Measurements from ENCODE around the gene MBP.
"Not testable (repeated sequence)": the region's sequence is repeated elsewhere in the genome, so short reads cannot be mapped to it uniquely, and the experiment has no call there.

Gene MBP

DNA sequence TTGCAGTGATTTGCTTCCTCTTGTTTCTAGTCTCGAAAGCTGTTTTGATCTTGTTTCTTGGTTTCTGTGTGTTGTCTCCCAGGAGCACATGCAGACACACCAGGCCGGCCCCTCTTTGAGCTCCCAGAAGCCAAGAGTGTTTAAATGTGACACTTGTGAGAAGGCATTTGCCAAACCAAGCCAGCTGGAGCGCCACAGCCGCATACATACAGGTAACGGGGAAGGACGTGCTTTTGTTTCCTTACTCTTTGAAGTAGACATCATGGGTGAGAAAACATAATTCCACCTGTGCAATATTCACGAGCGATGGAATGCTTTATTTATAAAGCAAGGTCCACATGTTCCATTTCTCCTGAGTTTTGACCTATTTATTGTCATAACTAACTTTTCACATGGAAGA is 173.0 kb downstream of the MBP start:
- no peak for DNase-seq

DNA sequence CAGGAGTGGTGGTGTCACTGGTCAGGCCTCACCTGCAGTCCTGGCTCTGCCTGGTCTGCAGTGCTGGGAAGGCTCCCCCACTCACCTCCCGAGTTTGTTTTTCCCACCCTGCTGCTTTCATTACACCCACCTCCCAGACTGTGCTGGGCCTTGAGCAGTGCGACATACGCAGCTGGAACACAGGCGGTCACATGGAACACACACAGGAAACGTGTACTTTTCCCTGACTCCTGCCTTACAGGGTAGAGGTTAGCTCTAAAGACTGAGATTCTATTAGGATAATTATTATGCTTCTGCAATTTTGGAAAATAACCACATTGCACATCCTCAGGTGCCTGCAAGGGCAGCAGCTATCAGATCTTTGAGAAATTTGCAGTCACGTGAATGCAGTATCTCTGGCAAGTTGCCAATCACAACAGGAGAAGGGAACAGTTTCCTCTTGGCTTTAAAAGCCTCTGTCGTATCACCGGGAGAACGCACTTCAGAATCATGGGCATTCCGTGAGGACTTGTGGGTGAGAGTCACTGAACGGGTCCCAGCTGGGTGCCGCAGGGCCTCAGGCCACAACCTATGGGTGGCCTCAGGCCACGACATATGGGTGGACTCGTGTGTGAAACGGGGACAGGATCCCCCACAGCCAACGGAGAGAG is 173.8 kb downstream of the MBP start:
- DNase-seq = no peak

DNA sequence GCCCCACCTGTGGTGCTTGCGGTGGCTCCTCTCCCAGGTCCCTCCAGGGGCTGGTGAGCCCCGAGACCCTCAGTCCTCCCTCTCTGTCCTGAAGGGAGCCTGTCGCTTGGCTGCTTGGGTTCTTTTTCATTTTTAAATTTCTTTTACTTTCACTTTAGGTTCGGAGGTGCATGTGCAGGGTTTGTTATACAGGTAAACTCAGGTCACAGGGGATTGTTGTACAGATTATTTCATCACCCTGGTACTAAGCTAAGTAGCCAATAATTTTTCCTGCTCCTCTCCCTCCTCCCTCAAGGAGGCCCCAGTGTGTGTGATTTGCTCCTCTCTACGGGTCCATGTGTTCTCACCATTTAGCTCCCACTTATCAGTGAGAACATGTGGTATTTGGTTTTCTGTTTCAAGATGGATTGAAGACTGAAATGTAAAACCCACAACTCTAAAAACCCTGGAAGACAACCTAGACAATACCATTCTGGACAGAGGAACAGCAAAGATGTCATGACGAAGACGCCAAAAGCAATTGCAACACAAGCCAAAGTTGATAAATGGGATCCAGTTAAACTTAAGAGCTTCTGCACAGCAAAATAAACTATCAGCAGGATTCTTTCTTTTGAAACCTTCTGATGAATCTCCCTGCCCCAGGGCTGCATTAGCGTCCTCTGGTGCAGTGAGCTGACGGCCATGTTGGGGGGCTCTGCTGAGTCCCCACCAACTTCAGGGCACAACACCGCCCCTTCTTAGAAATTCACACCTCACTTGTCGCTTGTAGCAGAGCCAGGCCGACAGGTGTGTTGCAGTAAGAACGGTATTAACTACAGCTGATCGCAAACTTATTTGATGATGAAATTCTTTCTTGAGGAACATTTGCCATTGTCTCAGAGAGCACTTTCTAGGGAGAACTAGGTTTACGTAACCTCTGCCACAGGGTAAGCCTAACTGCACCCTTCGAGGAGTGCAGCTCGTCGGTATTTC is 174.9 kb downstream of the MBP start:
- no peak for DNase-seq

DNA sequence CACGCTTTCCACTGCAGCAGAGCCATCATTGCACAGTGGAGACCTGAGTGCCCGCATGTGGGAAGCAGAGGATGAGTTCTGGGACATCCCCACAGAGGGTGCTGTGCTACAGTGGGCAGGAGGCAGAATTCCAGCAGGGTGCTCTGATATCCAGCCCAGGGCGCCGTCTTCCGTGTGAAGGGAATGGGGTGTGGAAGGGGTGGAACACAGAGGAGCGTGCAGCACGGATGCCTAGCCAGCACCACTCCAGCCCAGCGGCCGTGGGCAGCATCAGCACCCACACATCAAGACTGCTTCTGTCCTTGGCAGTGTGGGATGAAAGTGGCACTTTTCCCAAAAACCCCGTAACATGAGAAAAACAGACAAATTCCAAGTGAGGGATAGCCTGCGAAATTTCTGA is 175.9 kb downstream of the MBP start:
- DNase-seq = no peak

DNA sequence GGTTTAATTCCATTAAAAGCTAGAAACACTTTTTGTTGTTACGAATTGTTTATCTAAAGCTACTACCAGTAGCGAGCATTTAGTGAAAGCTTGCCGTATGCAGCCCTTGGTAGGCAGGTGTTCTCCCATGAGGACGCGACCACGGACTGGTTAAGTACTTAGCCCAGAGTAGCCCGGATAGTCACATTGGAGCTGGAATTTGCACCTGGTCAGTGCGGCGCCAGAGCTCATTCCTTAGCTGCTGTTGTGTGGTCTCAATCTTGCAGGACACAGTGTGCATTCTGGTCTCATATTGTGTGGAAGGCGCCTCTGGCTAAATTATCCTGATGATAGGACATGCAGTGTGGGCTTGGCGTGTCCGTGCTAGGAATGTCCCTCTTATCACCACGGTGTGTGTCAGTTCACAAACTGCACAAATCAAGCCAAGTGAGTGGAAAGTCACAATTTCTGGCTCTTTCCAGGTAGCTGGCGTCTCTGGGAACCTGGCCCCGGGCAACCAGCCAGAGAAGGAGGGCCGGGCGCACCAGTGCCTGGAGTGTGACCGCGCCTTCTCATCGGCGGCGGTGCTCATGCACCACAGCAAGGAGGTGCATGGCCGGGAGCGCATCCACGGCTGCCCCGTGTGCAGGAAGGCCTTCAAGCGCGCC is 176.9 kb downstream of the MBP start:
- DNase-seq = no peak

DNA sequence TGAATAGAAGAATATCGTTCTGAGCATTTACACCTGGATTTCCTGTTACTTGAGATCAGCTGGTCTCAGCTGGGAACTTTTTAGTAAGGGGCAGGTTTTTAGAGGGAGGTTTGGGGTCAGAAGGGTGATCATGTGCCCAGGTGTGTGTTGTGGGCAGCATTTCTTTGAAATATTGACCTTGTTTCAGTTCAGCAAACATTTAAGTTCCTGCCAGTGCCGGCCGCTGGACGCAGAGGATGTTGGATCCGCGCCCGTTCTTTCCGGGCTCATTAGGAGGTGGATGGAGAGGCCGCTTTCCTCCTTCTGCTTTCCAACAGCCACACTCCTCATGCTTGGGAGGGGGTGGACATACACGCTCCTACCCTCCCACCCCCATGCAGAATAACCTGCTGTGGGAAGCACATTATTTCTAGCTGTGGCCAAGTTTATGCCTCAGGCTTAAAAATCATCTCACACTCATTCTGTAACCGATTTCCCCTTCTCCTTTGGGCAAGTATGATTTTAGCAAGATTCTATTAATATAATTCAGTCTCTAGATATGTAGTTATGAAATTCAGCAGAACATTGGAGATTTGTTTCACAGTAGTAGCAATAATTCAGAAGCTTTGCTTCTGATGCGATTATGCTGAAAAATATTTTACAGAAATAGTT is 178.9 kb downstream of the MBP start:
- DNase-seq = peak; percentile 78

DNA sequence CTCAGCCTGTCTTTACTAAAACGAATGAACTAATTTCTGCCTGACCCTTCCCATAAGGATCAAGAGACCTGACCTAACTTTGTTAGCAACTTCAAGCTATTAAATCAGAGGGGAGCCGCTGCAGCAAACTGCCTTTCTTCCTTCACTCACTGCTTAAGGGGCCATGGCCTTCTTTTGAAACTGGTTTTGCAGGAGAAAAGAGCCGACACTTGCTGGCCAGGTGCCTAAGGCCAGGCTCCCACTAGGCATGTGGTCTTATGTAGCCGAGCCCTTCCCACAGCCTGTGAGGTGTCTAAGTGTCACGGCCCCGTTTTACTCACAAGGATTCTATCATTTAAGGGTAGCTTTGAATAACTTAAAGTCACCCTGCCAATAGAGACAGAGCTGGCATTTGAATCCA is 179.4 kb downstream of the MBP start:
- DNase-seq = no peak

DNA sequence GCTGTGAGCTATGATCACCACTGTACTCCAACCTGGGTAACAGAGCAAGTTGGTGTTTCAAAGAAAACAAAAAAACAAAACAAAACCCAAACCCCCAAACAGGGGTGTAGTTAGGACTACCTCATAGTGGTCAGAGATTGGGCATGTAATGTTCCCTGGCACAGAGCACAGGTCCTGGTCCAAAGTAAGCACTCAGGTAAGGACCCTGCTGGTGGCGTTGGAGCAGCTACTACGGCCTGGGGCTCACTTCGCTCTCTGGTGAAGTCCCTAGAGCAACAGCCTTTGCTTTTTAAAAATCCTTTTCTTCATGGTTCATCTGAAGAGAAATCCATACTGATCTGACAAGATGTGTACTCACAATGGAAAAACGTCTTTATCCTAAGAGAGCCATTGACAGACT is 179.8 kb downstream of the MBP start:
- DNase-seq = no peak

DNA sequence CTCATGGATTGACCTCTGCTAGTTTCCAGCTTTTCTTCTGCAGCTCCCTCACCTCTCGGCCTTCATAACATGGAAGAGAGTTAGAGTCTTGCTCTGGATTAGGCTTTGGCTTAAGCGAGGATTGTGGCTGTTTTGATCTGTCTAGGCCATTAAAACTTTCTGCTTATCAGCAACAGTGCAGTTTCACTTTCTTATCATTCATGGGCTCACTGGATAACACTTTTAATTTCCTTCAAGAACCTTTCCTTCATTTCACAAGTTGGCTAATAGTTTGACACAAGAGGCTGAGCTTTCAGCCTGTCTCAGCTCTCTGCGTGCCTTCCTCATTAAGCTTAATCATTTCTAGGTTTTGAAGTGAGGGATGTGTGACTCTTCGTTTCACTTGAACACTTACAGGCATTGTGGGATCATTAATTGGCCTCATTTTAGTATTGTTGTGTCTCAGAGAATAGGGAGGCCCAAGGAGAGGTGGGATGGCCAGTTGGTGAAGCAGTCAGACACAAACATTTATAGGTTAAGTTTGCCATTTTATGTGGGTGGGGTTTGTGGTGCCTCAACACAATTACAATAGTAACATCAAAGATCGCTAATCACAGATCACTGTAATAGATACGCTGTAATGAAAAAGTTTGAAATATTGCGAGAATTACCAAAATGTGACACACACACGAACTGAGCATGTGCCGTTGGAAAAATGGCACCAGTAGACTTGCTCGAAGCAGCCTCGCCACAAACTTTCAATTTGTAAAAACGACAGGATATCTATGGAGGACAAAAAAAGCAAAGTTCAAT is 180.9 kb downstream of the MBP start:
- no peak for DNase-seq

DNA sequence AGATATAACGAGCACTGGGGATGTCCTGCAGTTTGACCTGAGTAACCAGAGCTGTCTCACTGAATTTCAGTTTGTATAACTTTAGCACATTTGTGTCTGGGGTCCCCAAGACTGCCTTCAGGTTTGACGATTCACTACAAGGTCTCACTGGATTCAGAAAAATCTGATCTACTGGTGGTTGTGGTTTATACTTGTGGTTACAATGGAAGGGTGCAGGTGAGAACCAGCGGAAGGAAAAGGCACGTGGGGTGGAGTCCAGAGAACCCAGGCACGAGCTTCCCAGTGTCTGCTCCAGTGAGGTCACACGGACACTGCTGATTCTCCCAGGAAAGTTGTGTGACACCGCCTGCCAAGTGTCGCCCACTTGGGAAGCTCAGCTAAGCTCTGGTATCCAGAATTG is 184.2 kb downstream of the MBP start:
- DNase-seq = no peak

DNA sequence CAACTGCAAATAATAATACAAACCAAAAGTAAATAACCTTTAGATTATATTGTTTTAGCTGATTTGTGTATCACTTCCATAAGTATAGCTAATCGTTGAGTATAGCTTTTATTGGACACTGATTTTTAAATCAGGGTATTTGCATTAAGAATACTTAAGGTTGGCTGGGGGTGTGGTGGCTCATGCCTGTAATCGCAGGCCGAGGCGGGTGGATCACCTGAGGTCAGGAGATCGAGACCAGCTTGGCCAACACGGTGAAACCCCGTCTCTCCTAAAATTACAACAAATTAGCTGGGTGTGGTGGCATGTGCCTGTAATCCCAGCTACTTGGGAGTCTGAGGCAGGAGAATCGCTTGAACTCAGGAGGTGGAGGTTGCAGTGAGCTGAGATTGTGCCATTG is 188.2 kb downstream of the MBP start:
- not testable (repeated sequence) for DNase-seq

DNA sequence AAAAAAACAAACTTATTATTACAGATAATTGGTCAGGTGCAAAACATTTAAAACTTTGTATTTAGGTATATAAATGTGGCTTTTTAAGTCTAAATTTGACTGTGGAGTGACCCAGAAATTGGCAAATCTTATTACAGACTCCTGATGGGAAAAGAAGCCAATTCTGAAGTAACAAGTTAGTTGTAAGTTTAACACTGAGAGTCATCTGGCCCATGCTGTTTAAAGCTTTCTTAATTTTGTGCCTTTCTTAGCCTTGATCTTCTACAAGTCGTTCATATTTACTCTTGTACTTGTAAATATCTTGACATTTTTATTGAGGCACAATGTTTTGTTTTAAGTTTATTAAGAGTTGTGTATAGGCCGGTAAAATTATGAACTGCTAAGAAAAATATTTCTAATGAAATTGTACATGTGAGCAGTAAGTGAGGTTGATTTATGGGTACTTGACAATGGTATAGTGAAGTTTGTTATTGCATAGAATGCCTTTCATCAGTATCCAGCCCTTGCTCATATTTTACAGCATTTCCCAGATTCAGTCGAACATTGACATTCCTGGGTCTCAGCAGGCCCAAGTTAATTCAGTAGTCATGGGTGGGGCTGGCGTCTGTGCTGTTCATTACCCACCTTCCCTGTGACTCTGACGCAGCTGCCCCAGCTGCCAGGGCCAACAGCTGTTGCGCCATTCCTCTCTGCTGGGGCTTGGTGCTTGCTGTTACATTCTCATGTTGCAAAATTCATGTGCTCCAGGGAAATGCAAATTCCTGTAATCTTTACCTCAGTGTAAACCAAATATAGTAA is 188.8 kb downstream of the MBP start:
- DNase-seq = no peak

DNA sequence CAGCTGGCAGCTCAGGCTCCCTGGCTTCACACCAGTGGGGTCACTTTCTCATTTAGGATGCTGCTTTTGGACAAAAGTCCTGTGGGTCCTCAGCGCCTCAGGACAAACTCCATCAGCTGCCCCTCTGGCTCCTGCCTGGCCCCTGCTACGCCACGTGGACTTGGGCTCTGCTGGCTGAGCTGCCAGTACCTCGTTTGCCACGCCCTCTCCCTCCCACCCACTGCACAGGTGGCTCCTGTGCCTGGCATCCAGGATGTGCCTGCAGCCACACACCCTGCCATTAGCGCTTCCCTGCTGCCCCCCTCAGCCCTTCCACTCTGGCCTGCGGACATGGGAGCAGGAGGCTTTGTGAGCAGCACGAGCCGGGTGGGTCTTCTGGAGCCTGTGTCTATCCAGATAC is 191.3 kb downstream of the MBP start:
- no peak for DNase-seq

DNA sequence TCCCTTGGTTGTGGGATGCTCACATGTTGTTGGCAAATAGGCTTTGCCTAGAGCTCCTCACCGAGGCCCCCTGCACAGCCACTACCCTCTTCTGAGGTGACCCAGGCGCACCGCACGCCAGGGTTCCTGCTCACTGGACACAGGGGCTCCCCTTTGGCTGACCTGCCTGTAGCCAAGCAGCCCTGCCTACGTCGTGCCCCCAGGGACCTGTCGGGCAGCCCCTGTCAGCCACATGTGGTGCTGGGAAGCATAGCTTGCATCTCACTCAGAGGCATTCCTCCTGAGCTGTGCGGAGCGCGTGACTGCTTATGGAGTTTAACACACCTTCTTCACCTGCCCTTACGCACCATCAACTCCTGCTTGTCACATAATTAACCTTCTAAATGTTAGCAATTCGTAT is 194.0 kb downstream of the MBP start:
- no peak for DNase-seq

DNA sequence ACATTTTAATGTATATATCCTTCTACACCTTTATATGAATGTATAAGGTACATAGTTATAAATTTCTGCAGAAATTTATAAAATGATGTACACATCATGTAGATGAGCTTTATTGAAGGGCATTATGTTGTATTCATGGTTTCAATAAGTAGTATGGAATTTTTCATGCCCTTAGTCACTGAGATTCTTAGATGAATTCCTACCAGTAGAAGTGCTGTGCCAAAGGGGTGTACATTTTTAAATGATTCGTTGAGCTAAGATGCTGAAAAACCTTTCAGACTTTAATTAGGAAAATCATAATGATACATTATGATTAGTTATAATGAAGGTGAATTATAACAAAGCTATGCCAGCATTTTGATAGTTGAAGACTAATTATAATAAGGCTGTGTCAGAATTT is 195.0 kb downstream of the MBP start:
- no peak for DNase-seq

DNA sequence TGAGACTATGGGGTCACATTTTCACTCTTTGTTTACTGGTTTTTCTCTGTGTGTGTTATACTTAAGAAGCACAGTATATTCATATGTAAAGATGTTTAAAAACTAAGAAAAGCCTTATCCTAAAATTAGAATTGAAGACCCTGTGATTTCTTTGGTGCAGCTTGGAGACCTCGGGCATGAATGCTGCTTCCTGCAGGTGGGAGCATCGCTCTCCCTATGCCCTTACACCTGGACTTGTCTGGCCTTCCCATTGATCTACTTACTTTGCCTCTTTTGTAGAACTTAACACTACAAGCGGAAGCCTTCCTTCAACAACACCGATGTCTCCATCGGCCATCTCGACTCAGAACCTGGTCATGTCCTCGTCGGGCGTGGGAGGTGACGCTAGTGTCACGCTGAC is 195.7 kb downstream of the MBP start:
- DNase-seq = no peak

DNA sequence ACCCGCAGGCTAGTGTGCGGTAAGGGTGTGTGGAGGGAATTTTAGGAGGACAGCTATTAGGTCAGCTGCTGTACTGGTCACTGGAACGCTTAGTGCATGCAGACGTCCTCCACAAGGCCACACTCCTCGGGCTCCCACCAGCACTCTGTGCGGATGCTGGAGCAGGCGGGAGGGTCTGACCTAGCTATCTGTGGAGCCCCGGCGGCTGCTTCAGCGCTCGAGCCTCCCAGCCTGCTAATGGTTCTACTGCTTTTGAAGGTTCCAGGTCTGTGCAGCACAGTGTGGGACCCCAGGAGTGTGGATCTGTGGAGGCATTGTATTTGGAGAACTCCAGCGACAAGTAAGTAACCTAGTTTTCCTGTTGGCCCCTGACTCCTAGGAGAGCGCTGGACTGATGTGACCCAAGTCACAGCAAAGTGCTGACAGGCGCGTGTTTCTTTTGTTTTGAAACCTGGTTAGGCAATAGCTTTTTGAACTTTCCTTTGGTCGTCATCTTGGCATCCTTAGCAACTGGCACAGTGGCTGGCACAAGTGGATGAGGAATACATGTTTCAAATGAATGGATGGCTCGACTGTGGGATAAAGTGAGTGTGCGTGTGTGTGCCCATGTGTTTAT is 196.8 kb downstream of the MBP start:
- DNase-seq = no peak

DNA sequence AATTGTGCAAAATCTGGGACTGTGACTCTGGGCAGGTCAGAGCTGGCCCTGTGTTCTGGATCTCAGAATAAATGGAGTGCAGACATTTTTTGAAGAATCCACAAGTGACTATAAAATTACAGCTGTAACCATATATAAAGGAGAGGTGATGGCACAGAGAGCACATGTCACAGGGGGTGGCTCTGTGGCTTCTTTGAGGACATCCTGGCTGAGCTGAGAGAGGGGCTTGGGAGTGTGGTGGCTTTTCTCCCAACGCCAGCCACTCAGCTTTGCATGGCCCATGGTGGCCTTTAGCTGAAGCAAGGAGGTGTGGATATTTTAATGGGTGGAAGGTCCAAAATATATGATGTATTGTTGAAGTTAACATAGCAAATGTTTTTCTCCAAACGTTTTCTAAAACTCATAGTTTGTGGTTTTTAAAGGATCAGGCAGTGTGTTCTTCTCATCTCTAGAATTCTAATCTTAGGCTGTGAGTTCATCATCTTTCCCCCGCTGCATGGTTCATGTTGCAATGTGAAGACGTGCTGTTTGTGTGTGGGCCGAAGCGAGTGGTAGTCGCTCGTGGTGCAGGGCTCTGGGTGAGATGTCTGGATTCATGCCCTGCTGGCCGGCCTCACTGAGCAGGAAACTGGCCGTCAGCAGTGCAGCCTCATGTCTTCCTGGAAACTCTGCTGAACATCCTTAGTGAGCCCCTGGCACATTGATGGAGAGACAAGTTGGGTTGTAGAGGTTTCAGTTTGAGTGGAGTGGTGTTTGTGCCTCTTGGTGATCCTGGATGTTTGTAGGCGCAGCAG is 200.4 kb downstream of the MBP start:
- DNase-seq = peak; percentile 75

DNA sequence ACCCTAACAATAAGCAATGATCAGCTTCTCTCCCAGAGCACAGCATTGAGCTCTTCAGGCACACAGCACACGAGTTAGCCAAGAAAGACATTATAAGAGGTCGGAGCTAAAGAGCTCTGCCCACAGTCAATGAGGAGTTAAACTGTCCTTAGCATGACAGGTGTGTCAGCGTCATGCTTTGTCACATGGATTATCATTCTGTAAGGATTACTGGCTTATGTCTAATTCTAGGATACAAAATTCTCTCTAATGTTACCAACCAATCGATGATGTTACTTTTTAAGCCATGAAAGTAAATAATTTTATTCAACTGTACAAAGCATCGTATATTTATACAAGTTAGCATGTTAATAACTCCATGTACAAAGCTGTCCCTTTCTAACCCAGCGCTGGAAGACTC is 201.4 kb downstream of the MBP start:
- no peak for DNase-seq

All from femur (tissue), 1 donor.